SU-DHL-6 (cell line): ENCODE measurements around the gene RBM15.
A peak's percentile ranks its signal among the peaks of the same experiment; 100 is the strongest.

Experiments
- H2AFZ ChIP-seq: fragments of 200-600 bp; sonication (generic); 2 replicates; pipeline ENCODE4 v1.6.1; 2014; ENCODE audit warnings: low read depth, mild to moderate bottlenecking, moderate library complexity, mixed read lengths, antibody characterized with exemption, low read length; ENCODE audit not compliant: severe bottlenecking
- H3F3A ChIP-seq: fragments of 200-600 bp; shearing (Covaris generic); 2 replicates; pipeline ENCODE4 v1.6.0; 2016; ENCODE audit warnings: antibody characterized with exemption, mild to moderate bottlenecking; ENCODE audit not compliant: insufficient read depth
- H3K27ac ChIP-seq: fragments of 200-600 bp; sonication (generic); 2 replicates; pipeline ENCODE4 v1.5.1; 2016; ENCODE audit warnings: low read depth, mild to moderate bottlenecking, low read length, moderate library complexity, mixed read lengths
- H3K27me3 ChIP-seq: fragments of 200-600 bp; sonication (generic), shearing (Covaris generic); 2 replicates; pipeline ENCODE4 v1.6.0; 2014; ENCODE audit warnings: mild to moderate bottlenecking, low read length
- H3K36me3 ChIP-seq: fragments of 200-600 bp; sonication (generic); 2 replicates; pipeline ENCODE4 v1.6.1; 2014; ENCODE audit warnings: mild to moderate bottlenecking, low read length, mixed read lengths
- H3K4me2 ChIP-seq: fragments of 300-600, 200-600 bp; shearing (Covaris generic), sonication (generic); 2 replicates; pipeline ENCODE4 v1.6.0; 2014; ENCODE audit warnings: low read length, low read depth, mild to moderate bottlenecking; ENCODE audit not compliant: poor library complexity, severe bottlenecking
- H3K4me3 ChIP-seq: fragments of 200-600 bp; sonication (generic); 2 replicates; pipeline ENCODE4 v1.5.1; 2014; ENCODE audit warnings: antibody characterized with exemption, low read length, mild to moderate bottlenecking, mixed read lengths; ENCODE audit not compliant: insufficient read depth, poor library complexity, severe bottlenecking
- H3K79me2 ChIP-seq: fragments of 200-600 bp; sonication (generic); 2 replicates; pipeline ENCODE4 v1.6.1; 2014; ENCODE audit warnings: mild to moderate bottlenecking, low read length, moderate library complexity; ENCODE audit not compliant: insufficient read depth
- H3K9ac ChIP-seq: fragments of 200-600 bp; sonication (generic); 2 replicates; pipeline ENCODE4 v1.7.0; 2014; ENCODE audit warnings: mild to moderate bottlenecking, low read length
- H3K9me2 ChIP-seq: fragments of 200-600 bp; sonication (generic); replicated peaks from 2 replicates; pipeline ENCODE4 v1.6.1; 2014; ENCODE audit warnings: low read length; ENCODE audit not compliant: insufficient read depth
- H3K9me3 ChIP-seq: fragments of 200-600 bp; sonication (generic); 2 replicates; pipeline ENCODE4 v1.6.1; 2014; ENCODE audit warnings: low read length, mixed read lengths; ENCODE audit not compliant: insufficient read depth
- H4K20me1 ChIP-seq: fragments of 200-600 bp; sonication (generic); 2 replicates; pipeline ENCODE4 v1.6.1; 2014; ENCODE audit warnings: low read depth, mild to moderate bottlenecking, antibody characterized with exemption, low read length, moderate library complexity, mixed read lengths
- EZH2phosphoT487 ChIP-seq: fragments of 200-600 bp; sonication (generic), shearing (Covaris generic); conservative IDR thresholded peaks from 2 replicates; pipeline ENCODE4 v1.6.1; 2018; ENCODE audit warnings: mild to moderate bottlenecking, antibody characterized with exemption, low read length, moderate library complexity, mixed read lengths
- TF ChIP-seq, protein P1 (sequence below): fragments of 200-600 bp; sonication (generic); IDR thresholded peaks from one replicate; pipeline ENCODE4 v1.5.1; 2017; ENCODE audit warnings: antibody characterized with exemption, mild to moderate bottlenecking, low read length, moderate library complexity; ENCODE audit not compliant: insufficient read depth, poor library complexity, severe bottlenecking

Gene RBM15

DNA sequence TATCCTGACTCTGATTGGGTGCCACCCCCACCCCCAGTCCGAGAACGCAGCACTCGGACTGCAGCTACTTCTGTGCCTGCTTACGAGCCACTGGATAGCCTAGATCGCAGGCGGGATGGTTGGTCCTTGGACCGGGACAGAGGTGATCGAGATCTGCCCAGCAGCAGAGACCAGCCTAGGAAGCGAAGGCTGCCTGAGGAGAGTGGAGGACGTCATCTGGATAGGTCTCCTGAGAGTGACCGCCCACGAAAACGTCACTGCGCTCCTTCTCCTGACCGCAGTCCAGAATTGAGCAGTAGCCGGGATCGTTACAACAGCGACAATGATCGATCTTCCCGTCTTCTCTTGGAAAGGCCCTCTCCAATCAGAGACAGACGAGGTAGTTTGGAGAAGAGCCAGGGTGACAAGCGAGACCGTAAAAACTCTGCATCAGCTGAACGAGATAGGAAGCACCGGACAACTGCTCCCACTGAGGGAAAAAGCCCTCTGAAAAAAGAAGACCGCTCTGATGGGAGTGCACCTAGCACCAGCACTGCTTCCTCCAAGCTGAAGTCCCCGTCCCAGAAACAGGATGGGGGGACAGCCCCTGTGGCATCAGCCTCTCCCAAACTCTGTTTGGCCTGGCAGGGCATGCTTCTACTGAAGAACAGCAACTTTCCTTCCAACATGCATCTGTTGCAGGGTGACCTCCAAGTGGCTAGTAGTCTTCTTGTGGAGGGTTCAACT lies 2.1 kb downstream of the RBM15 start:
- Histone ChIP-seq H3K9me3 (no peaks in the 10 kb centered on the region), H3K27ac (no peak overlapping the region), H3K9ac (peak overlapping the region; percentile 97), H3K4me2 (peak overlapping the region; percentile 84), H2AFZ (no peak overlapping the region), H3K9me2 (no peaks in the 10 kb centered on the region), H3F3A (peaks cover 41% of the 10 kb centered on the region), H4K20me1 (peaks cover 53% of the 10 kb centered on the region), H3K36me3 (peaks cover 51% of the 10 kb centered on the region), H3K4me3 (peak overlapping the region; percentile 88), H3K27me3 (no peaks in the 10 kb centered on the region), H3K79me2 (peaks cover 70% of the 10 kb centered on the region)
- no peak for TF ChIP-seq EZH2phosphoT487
- TF ChIP-seq, protein P1, sequence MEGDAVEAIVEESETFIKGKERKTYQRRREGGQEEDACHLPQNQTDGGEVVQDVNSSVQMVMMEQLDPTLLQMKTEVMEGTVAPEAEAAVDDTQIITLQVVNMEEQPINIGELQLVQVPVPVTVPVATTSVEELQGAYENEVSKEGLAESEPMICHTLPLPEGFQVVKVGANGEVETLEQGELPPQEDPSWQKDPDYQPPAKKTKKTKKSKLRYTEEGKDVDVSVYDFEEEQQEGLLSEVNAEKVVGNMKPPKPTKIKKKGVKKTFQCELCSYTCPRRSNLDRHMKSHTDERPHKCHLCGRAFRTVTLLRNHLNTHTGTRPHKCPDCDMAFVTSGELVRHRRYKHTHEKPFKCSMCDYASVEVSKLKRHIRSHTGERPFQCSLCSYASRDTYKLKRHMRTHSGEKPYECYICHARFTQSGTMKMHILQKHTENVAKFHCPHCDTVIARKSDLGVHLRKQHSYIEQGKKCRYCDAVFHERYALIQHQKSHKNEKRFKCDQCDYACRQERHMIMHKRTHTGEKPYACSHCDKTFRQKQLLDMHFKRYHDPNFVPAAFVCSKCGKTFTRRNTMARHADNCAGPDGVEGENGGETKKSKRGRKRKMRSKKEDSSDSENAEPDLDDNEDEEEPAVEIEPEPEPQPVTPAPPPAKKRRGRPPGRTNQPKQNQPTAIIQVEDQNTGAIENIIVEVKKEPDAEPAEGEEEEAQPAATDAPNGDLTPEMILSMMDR = no peak

DNA sequence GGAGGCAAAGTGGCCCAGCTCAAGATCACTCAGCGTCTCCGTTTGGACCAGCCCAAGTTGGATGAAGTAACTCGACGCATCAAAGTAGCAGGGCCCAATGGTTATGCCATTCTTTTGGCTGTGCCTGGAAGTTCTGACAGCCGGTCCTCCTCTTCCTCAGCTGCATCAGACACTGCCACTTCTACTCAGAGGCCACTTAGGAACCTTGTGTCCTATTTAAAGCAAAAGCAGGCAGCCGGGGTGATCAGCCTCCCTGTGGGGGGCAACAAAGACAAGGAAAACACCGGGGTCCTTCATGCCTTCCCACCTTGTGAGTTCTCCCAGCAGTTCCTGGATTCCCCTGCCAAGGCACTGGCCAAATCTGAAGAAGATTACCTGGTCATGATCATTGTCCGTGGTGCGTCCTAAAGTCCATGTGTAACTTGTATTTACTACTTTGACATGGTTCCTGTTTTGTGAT lies 2.7 kb downstream of the RBM15 start:
- peaks cover 55% of the 10 kb centered on the region for H4K20me1 ChIP-seq
- TF ChIP-seq EZH2phosphoT487 = no peak
- TF ChIP-seq, protein P1 = no peak
- H3K9me2 ChIP-seq = no peaks in the 10 kb centered on the region
- peak overlapping the region; percentile 84 for H3K4me2 ChIP-seq
- no peak overlapping the region for H2AFZ ChIP-seq
- peak overlapping the region; percentile 97 for H3K9ac ChIP-seq
- peaks cover 75% of the 10 kb centered on the region for H3K79me2 ChIP-seq
- no peak overlapping the region for H3K27ac ChIP-seq
- H3K36me3 ChIP-seq = peaks cover 55% of the 10 kb centered on the region
- peaks cover 41% of the 10 kb centered on the region for H3F3A ChIP-seq
- H3K27me3 ChIP-seq = no peaks in the 10 kb centered on the region
- no peaks in the 10 kb centered on the region for H3K9me3 ChIP-seq
- H3K4me3 ChIP-seq = peak overlapping the region; percentile 88

DNA sequence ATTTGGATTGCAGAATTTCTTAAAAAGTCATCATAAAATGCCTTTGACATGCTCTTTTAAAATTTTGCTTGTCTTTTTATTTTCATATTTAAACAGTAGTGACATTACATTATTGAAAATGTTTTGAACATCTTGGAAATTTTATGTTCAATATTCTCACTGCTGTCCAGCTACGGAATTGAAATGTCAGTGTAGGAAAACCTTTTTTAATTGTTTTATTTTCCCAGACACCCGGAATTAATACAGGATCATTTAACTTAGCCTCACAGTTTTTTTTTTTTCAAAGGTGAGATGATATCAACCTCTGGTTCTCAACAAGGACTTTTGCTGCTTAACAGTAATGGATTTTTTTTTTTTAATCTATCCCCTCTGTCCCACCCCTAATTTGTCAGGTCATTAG lies 4.1 kb downstream of the RBM15 start:
- peak overlapping the region; percentile 88 for H3K4me3 ChIP-seq
- H3K27me3 ChIP-seq = no peaks in the 10 kb centered on the region
- H3K9ac ChIP-seq = peak overlapping the region; percentile 97
- H2AFZ ChIP-seq = no peak overlapping the region
- TF ChIP-seq EZH2phosphoT487 = no peak
- TF ChIP-seq, protein P1 = no peak
- H3K4me2 ChIP-seq = peak overlapping the region; percentile 84
- H3K27ac ChIP-seq = peak overlapping the region; percentile 4; the same call in 1 of the 2 replicates
- peaks cover 66% of the 10 kb centered on the region for H3K36me3 ChIP-seq
- peaks cover 89% of the 10 kb centered on the region for H3K79me2 ChIP-seq
- H3F3A ChIP-seq = peaks cover 29% of the 10 kb centered on the region; the same call in 1 of the 2 replicates
- H4K20me1 ChIP-seq = peaks cover 67% of the 10 kb centered on the region
- H3K9me3 ChIP-seq = no peaks in the 10 kb centered on the region
- no peaks in the 10 kb centered on the region for H3K9me2 ChIP-seq
